ENCODE measurements around the gene FOXP4.

GRCh38 chr6:41529970-41530369 lies 16.2 kb upstream of the FOXP4 start:
- TF ChIP-seq CTCF (IDR thresholded peaks at IDR 0.05) (no peak), POLR2A (IDR thresholded peaks at IDR 0.05) (no peak), EP300 (IDR thresholded peaks at IDR 0.05) (no peak)

All from sigmoid colon (tissue), 4 donors.